Naive thymus-derived CD8-positive, alpha-beta T cell (primary cell): ENCODE data around the gene HACE1. TPM values are rescaled to one million over a fixed set of nuclear protein-coding genes. Genes with fewer than 3 reads are reported as not detected.
"Not testable (repeated sequence)": the region's sequence is repeated elsewhere in the genome, so short reads cannot be mapped to it uniquely, and the experiment has no call there.

Experiments
- ATAC-seq, 2 donors: fragments of 150-1000 bp; cut with Tn5 transposase in 1 of 2; sonication (Bioruptor Pico), chemical (Tn5 transposase) in 1 of 2; 1 replicate in 1 of 2; 2 replicates in 1 of 2; pipeline ENCODE4 v1.10.0; 2021; ENCODE audit warnings: mild to moderate bottlenecking in 2 of 2, moderate library complexity in 2 of 2
- POLR2A ChIA-PET: fragments of 350-600 bp; sonication (Branson Sonifier 250); formaldehyde crosslinking; loops from one replicate; lab custom pipeline; 2021; ENCODE audit warnings: antibody characterized with exemption; lab: Charles Lee
- DNase-seq, 10 donors: peaks; one replicate each; pipeline versions ENCODE4 v3.0.0 to v3.0.0-alpha.2; 2020 to 2022
- H3K27ac Mint-ChIP-seq, 10 donors: one replicate each; pipeline ENCODE4 v1.8.0; 2020 to 2022; ENCODE audit warnings: mild to moderate bottlenecking in 10 of 10, mixed read lengths in 10 of 10, moderate library complexity in 4 of 10, inconsistent platforms in 1 of 10
- H3K27me3 Mint-ChIP-seq, 5 donors: one replicate each; pipeline ENCODE4 v1.8.0; 2021 to 2022; ENCODE audit warnings: mixed read lengths in 5 of 5
- H3K36me3 Mint-ChIP-seq, 3 donors: one replicate each; pipeline ENCODE4 v1.8.0; 2020 to 2022; ENCODE audit warnings: mixed read lengths in 3 of 3, mild to moderate bottlenecking in 2 of 3, inconsistent platforms in 1 of 3
- H3K4me1 Mint-ChIP-seq, 4 donors: one replicate each; pipeline ENCODE4 v1.8.0; 2021 to 2022; ENCODE audit warnings: mixed read lengths in 4 of 4
- H3K4me3 Mint-ChIP-seq, 10 donors: one replicate each; pipeline ENCODE4 v1.8.0; 2020 to 2022; ENCODE audit warnings: mild to moderate bottlenecking in 10 of 10, mixed read lengths in 10 of 10, moderate library complexity in 6 of 10, inconsistent platforms in 1 of 10
- H3K9me3 Mint-ChIP-seq, 9 donors: one replicate each; pipeline ENCODE4 v1.8.0; 2020 to 2022; ENCODE audit warnings: mixed read lengths in 9 of 9, mild to moderate bottlenecking in 3 of 9, inconsistent platforms in 1 of 9, moderate library complexity in 1 of 9
- polyA plus RNA-seq, 3 donors: library from polyadenylated mRNA; unstranded; fragments of 300-500 nt; fragmentation: Illumina TruSeq; gene quantifications; one replicate each; pipeline ENCODE4 v1.2.3, GENCODE V29; 2021
- total RNA-seq, 8 experiments: library from RNA in 2 of 8; stranded (reverse) in 2 of 8; gene quantifications; one replicate each; pipeline ENCODE4 v1.2.3 and lab custom pipeline; 2021 to 2026

The HACE1 gene
- total and polyA plus RNA-seq, 5 experiments from 2014 or later = 3.7 to 12.1 (median 5.8) TPM

- ATAC-seq (no peak), DNase-seq (no peak)
- H3K9me3 Mint-ChIP-seq = peaks cover 0 to 4% (median 0%) of the 10 kb centered on the region in 9 donors
- no peaks in the 10 kb centered on the region for H3K27me3 Mint-ChIP-seq
- H3K36me3 Mint-ChIP-seq = peaks cover 0 to 29% (median 14%) of the 10 kb centered on the region in 3 donors
- H3K27ac Mint-ChIP-seq = no peak overlapping the region
- peaks cover 0 to 5% (median 2%) of the 10 kb centered on the region in 4 donors for H3K4me1 Mint-ChIP-seq
- POLR2A ChIA-PET = no interaction called here
- no peak overlapping the region for H3K4me3 Mint-ChIP-seq
Observed at GRCh38 chr6:104766595-104766994, 93.1 kb downstream of the HACE1 start.

- Mint-ChIP-seq H3K9me3 (peaks cover 10 to 48% (median 33%) of the 10 kb centered on the region in 9 donors), H3K27ac (no peak overlapping the region), H3K4me3 (no peak overlapping the region), H3K36me3 (peaks cover 48 to 67% (median 62%) of the 10 kb centered on the region in 3 donors), H3K4me1 (peaks cover 0 to 6% (median 0%) of the 10 kb centered on the region in 4 donors), H3K27me3 (no peaks in the 10 kb centered on the region)
- POLR2A ChIA-PET = no interaction called here
- ATAC-seq (no peak), DNase-seq (no peak)
Observed at GRCh38 chr6:104754788-104755409, 104.8 kb downstream of the HACE1 start.

GRCh38 chr6:104753251-104753650, 106.5 kb downstream of the HACE1 start:
- H3K27ac Mint-ChIP-seq = no peak overlapping the region
- peaks cover 10 to 40% (median 29%) of the 10 kb centered on the region in 9 donors for H3K9me3 Mint-ChIP-seq
- H3K4me1 Mint-ChIP-seq = peaks cover 0 to 6% (median 0%) of the 10 kb centered on the region in 4 donors
- H3K4me3 Mint-ChIP-seq = no peak overlapping the region
- H3K27me3 Mint-ChIP-seq = no peaks in the 10 kb centered on the region
- POLR2A ChIA-PET = no interaction called here
- DNase-seq (no peak), ATAC-seq (no peak)
- H3K36me3 Mint-ChIP-seq = peaks cover 38 to 54% (median 46%) of the 10 kb centered on the region in 3 donors

- no peak overlapping the region for H3K27ac Mint-ChIP-seq
- peaks cover 4 to 20% (median 16%) of the 10 kb centered on the region in 9 donors for H3K9me3 Mint-ChIP-seq
- H3K4me3 Mint-ChIP-seq = no peak overlapping the region
- POLR2A ChIA-PET = no interaction called here
- H3K4me1 Mint-ChIP-seq = peaks cover 0 to 6% (median 0%) of the 10 kb centered on the region in 4 donors
- no peak for DNase-seq
- H3K27me3 Mint-ChIP-seq = no peaks in the 10 kb centered on the region
- no peak for ATAC-seq
- H3K36me3 Mint-ChIP-seq = peaks cover 17 to 36% (median 31%) of the 10 kb centered on the region in 3 donors
Observed at GRCh38 chr6:104750449-104750848, 109.3 kb downstream of the HACE1 start.

GRCh38 chr6:104739124-104739523, 120.6 kb downstream of the HACE1 start:
- H3K9me3 Mint-ChIP-seq, H3K4me1 Mint-ChIP-seq, ATAC-seq, POLR2A ChIA-PET, H3K27me3 Mint-ChIP-seq, H3K4me3 Mint-ChIP-seq, DNase-seq, H3K27ac Mint-ChIP-seq: not testable (repeated sequence)
- peaks cover 4 to 11% (median 6%) of the 10 kb centered on the region in 3 donors for H3K36me3 Mint-ChIP-seq

GRCh38 chr6:104737567-104737966, 122.2 kb downstream of the HACE1 start:
- H3K4me3 Mint-ChIP-seq, DNase-seq, ATAC-seq, H3K4me1 Mint-ChIP-seq, H3K27ac Mint-ChIP-seq, H3K27me3 Mint-ChIP-seq, H3K9me3 Mint-ChIP-seq, POLR2A ChIA-PET: not testable (repeated sequence)
- peaks cover 4 to 14% (median 6%) of the 10 kb centered on the region in 3 donors for H3K36me3 Mint-ChIP-seq

GRCh38 chr6:104736545-104736944, 123.2 kb downstream of the HACE1 start:
- peaks cover 0 to 1% (median 0%) of the 10 kb centered on the region in 4 donors for H3K4me1 Mint-ChIP-seq
- ATAC-seq (no peak), DNase-seq (no peak)
- POLR2A ChIA-PET = no interaction called here
- H3K9me3 Mint-ChIP-seq = peaks cover 0 to 3% (median 0%) of the 10 kb centered on the region in 9 donors
- H3K36me3 Mint-ChIP-seq = peaks cover 10 to 23% (median 14%) of the 10 kb centered on the region in 3 donors
- no peaks in the 10 kb centered on the region for H3K27me3 Mint-ChIP-seq
- H3K4me3 Mint-ChIP-seq = peak overlapping the region in 1 of 10 donors; percentile 20
- H3K27ac Mint-ChIP-seq = no peak overlapping the region

- H3K9me3 Mint-ChIP-seq = no peaks in the 10 kb centered on the region
- no peaks in the 10 kb centered on the region for H3K27me3 Mint-ChIP-seq
- no peak for ATAC-seq
- POLR2A ChIA-PET = no interaction called here
- peaks cover 10 to 27% (median 10%) of the 10 kb centered on the region in 3 donors for H3K36me3 Mint-ChIP-seq
- H3K4me3 Mint-ChIP-seq = no peak overlapping the region
- peaks cover 0 to 1% (median 0%) of the 10 kb centered on the region in 4 donors for H3K4me1 Mint-ChIP-seq
- no peak overlapping the region for H3K27ac Mint-ChIP-seq
- DNase-seq = no peak
Observed at GRCh38 chr6:104730450-104730849, 129.3 kb downstream of the HACE1 start.

- no peaks in the 10 kb centered on the region for H3K9me3 Mint-ChIP-seq
- H3K36me3 Mint-ChIP-seq = peaks cover 7 to 24% (median 10%) of the 10 kb centered on the region in 3 donors
- H3K27ac Mint-ChIP-seq = no peak overlapping the region
- H3K4me3 Mint-ChIP-seq = no peak overlapping the region
- no peak for DNase-seq
- H3K27me3 Mint-ChIP-seq = no peaks in the 10 kb centered on the region
- no peak for ATAC-seq
- H3K4me1 Mint-ChIP-seq = peaks cover 0 to under 1% (median 0%) of the 10 kb centered on the region in 4 donors
- POLR2A ChIA-PET = no interaction called here
Observed at GRCh38 chr6:104729433-104729832, 130.3 kb downstream of the HACE1 start.

GRCh38 chr6:104728448-104728847, 131.3 kb downstream of the HACE1 start:
- ATAC-seq (no peak), DNase-seq (no peak)
- Mint-ChIP-seq H3K9me3 (no peaks in the 10 kb centered on the region), H3K4me3 (no peak overlapping the region), H3K27me3 (no peaks in the 10 kb centered on the region), H3K27ac (no peak overlapping the region), H3K4me1 (no peaks in the 10 kb centered on the region), H3K36me3 (peaks cover 6 to 19% (median 10%) of the 10 kb centered on the region in 3 donors)
- POLR2A ChIA-PET = no interaction called here

- POLR2A ChIA-PET = no interaction called here
Observed at GRCh38 chr6:104718672-104719071, 141.0 kb downstream of the HACE1 start.

GRCh38 chr6:104716858-104717257, 142.9 kb downstream of the HACE1 start:
- H3K9me3 Mint-ChIP-seq = no peaks in the 10 kb centered on the region
- no peaks in the 10 kb centered on the region for H3K36me3 Mint-ChIP-seq
- no peaks in the 10 kb centered on the region for H3K27me3 Mint-ChIP-seq
- DNase-seq (no peak), ATAC-seq (no peak)
- POLR2A ChIA-PET = no interaction called here
- no peak overlapping the region for H3K27ac Mint-ChIP-seq
- no peaks in the 10 kb centered on the region for H3K4me1 Mint-ChIP-seq
- H3K4me3 Mint-ChIP-seq = no peak overlapping the region

More at GRCh38 chr6:104718672-104719071, 141.0 kb downstream of the HACE1 start:
- no peaks in the 10 kb centered on the region for H3K27me3 Mint-ChIP-seq
- ATAC-seq (no peak), DNase-seq (no peak)
- H3K4me1 Mint-ChIP-seq = no peaks in the 10 kb centered on the region
- H3K4me3 Mint-ChIP-seq = no peak overlapping the region
- H3K9me3 Mint-ChIP-seq = no peaks in the 10 kb centered on the region
- peaks cover 0 to 2% (median 0%) of the 10 kb centered on the region in 3 donors for H3K36me3 Mint-ChIP-seq
- no peak overlapping the region for H3K27ac Mint-ChIP-seq

- Mint-ChIP-seq H3K27me3 (no peaks in the 10 kb centered on the region), H3K4me3 (no peak overlapping the region), H3K27ac (peak overlapping the region in 1 of 10 donors; percentile 10), H3K4me1 (no peaks in the 10 kb centered on the region), H3K36me3 (no peaks in the 10 kb centered on the region), H3K9me3 (peaks cover 0 to under 1% (median 0%) of the 10 kb centered on the region in 9 donors)
- POLR2A ChIA-PET = no interaction called here
- DNase-seq = no peak
- ATAC-seq = no peak
Observed at GRCh38 chr6:104714796-104715195, 144.9 kb downstream of the HACE1 start.
